Astrocyte (in vitro differentiated cells and primary cell): Measurements from ENCODE around the gene P2RY6.

Source experiments
- EZH2 ChIP-seq: IDR thresholded peaks from 2 replicates; pipeline ENCODE4 v1.6.1; 2012; ENCODE audit warnings: mild to moderate bottlenecking, low read length, inconsistent platforms; ENCODE audit not compliant: insufficient read depth
- TF ChIP-seq, protein P1 (sequence below): IDR thresholded peaks from 2 replicates; pipeline ENCODE4 v1.5.1; 2011; ENCODE audit warnings: low read depth, mild to moderate bottlenecking, inconsistent platforms, low read length, moderate library complexity; ENCODE audit not compliant: insufficient read depth

DNA sequence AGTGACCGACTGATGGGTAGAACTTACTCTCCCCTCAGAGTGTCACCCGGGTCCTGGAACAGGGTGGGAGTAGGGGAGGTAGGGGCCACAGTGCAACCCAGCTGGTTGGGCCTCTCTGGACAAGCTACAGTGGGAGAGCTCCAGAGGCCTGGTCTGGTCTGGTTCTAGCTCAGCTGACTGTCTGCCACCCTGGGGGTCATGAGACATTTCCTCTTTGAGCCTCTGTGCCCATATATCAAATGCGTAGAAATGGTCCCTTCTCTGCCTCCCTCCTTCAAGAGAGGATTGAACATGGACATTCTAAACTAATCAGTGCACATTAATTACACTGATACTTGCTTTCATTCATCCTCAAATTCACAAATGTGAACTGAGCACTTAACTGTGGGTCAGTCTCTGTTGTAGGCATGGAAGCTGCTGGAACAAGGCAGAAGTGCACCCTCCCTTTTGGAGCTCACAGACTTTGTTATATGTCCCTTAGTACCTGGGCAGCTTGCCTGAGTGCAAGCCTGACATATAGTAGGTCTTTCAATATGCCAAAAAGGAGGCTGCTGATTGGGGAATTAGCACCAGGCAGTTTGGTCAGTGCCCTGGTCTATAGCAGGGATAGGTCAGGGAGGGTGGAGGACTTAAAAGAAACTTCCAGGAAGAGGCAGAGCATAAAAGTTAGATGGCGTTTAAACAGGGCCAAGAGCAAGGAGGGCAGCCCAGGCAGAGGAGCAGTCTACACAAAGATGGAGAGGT, 61.7 kb downstream of the P2RY6 start:
- TF ChIP-seq, protein P1, sequence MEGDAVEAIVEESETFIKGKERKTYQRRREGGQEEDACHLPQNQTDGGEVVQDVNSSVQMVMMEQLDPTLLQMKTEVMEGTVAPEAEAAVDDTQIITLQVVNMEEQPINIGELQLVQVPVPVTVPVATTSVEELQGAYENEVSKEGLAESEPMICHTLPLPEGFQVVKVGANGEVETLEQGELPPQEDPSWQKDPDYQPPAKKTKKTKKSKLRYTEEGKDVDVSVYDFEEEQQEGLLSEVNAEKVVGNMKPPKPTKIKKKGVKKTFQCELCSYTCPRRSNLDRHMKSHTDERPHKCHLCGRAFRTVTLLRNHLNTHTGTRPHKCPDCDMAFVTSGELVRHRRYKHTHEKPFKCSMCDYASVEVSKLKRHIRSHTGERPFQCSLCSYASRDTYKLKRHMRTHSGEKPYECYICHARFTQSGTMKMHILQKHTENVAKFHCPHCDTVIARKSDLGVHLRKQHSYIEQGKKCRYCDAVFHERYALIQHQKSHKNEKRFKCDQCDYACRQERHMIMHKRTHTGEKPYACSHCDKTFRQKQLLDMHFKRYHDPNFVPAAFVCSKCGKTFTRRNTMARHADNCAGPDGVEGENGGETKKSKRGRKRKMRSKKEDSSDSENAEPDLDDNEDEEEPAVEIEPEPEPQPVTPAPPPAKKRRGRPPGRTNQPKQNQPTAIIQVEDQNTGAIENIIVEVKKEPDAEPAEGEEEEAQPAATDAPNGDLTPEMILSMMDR = no peak
- TF ChIP-seq EZH2 = no peak
